H4 (cell line): Measurements from ENCODE around the gene PPP3CA. TPM values are rescaled to one million over a fixed set of nuclear protein-coding genes. Genes with fewer than 3 reads are reported as not detected.
A peak's percentile ranks its signal among the peaks of the same experiment; 100 is the strongest.

Experiments used
- DNase-seq: peaks from one replicate; pipeline ENCODE4 v3.0.0-alpha.2; 2015; ENCODE audit warnings: low spot score
- total RNA-seq: library from RNA; depleted of rRNA; stranded (reverse); fragments of >200 nt; shearing (Covaris generic); gene quantifications from 2 replicates; pipeline ENCODE4 v1.2.3, GENCODE V29; 2014

The PPP3CA gene
- total RNA-seq, 1 experiment from 2014 or later = 36.8 TPM

- DNase-seq = no peak
These were observed 296.5 kb downstream of the PPP3CA start for GRCh38 chr4:101050837-101051205.

DNA sequence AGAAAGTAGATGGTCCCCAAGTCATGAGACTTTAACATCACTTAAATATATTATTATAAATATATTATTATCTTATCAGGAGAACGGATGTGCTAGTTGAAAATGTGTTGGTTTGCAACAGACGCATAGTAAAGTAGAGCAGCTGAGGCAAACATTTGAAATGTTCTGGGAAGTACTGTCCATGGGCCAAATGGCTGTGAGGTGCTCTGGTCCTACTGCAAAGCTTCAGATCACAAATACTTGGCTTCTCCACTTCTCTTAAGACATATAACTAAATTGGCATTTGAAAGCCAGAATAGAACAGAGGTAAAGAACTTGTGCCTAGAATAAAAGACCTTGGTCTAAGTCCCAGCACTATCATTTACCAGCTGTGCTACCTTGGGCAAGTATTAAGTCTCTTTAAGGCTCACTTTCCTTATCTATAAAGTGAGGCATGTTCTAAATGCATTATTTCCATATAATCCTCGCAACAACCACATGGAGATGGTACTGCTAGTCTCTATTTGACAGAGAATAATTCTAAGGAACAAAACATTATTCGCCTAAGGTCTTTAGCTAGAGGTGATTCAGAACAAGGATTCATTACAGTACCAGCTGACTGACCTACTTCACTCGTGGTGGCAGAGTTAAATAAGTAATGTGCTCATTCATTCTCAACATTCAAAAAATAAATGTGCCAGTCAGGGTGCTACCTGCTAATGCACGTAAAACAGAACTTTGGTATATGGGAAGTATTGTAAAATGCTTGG is 297.1 kb downstream of the PPP3CA start:
- DNase-seq = no peak

DNA sequence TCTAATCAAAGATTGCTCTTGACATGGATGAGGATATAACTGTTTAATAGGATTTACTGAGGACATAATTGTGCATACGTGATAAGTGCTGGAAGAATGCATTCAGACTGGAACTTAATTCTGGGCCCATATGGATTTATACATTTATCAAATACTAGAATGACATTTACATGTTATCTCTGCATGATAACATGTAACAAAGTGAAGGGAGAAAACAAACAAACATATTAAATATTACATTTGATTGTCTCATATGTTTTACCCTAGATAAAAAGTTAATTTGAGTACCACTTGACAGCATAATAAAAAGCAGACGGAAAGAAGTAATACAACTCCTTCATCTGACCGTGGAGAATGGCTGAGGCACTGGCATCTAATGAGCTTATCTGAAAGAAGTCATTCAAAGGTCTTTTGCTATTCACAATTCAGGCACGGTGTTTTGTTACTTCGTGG is 297.8 kb downstream of the PPP3CA start:
- no peak for DNase-seq

- no peak for DNase-seq
These were observed 302.6 kb downstream of the PPP3CA start for GRCh38 chr4:101044766-101045165.

- no peak for DNase-seq
These were observed 304.5 kb downstream of the PPP3CA start for GRCh38 chr4:101042847-101043246.

GRCh38 chr4:101040776-101041175 is 306.6 kb downstream of the PPP3CA start:
- DNase-seq = no peak

GRCh38 chr4:101039367-101039766 is 308.0 kb downstream of the PPP3CA start:
- no peak for DNase-seq

DNA sequence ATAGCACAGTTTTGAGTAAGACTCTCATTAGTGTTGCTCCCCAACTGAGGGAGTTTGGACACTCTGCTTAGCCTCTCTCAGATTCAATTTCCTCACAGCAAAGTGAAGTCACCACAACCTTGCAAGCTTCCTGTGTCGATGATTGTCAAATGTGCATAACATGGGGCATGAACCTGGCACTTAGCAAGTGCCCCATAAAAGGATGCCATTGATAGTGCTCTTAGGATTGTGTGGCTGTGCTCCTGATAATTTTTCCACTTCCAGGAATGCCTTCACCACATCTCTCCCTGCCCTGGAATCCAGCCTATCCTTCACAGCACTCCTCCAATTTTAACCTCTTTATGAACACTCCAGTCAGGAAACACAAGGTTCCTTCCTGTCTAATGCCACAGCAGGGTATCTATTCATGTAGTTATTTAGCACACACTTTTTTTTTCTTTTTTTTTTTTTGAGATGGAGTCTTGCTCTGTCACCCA is 309.4 kb downstream of the PPP3CA start:
- no peak for DNase-seq

GRCh38 chr4:101037249-101037648 is 310.1 kb downstream of the PPP3CA start:
- DNase-seq = no peak

GRCh38 chr4:101035487-101035886 is 311.8 kb downstream of the PPP3CA start:
- DNase-seq = no peak

DNA sequence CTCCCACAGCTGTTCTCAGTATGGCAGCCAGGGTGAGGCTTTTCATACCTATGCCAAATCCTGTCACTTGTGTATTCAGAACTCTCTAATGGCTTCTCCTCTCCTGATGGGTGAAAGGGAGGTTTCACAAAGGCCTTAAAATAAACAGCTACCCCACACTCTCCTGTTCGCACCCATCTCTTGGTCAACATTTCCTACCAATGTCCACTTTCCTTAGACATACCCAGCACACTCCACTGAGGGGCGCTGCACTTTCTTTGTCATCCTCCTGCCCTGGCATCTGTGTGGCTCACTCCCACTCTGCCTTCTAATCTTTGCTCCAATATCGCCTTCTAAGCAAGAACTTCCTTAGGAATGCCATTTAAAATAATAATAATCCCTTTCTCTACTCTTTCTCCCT is 313.3 kb downstream of the PPP3CA start:
- DNase-seq = no peak

GRCh38 chr4:101032541-101032940 is 314.8 kb downstream of the PPP3CA start:
- no peak for DNase-seq

DNA sequence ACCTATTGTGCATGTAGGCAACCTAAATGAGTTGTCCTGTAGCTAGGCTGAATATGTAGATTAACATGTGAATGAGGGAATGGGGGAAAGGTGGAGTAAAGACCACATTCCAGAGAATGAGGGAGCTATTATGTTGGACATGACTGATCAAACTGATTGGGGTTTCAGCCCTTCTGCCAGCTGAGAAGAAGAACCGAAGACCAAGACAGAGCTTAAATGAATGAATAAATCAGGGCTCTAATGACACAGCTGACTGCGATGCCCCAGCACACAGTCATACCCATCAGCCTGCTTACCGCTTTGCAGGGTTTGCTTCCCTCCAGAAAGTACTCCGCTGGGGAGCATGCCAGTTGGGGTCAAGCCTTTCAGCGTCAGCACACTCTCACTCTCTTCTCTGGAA is 315.4 kb downstream of the PPP3CA start:
- no peak for DNase-seq

DNA sequence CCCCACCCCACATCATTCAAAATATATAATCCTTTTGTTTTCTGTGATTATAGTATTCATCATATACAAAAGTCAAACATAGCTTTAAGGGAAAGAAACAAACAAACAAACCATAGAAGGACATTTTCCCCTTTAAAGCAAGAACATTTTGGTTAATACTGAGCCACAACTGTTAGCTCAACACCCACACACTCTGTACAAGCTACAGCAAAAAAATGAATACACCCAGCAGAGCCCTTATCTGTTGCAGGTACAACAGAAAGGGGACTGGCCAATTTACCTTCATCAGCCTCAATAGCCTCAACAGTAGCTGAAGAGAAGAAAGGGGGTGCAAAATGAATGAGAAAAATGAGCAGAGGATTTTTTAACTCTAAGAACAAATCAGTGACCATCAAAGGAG is 318.4 kb downstream of the PPP3CA start:
- no peak for DNase-seq

- no peak for DNase-seq
These were observed 319.6 kb downstream of the PPP3CA start for GRCh38 chr4:101027721-101028120.

DNA sequence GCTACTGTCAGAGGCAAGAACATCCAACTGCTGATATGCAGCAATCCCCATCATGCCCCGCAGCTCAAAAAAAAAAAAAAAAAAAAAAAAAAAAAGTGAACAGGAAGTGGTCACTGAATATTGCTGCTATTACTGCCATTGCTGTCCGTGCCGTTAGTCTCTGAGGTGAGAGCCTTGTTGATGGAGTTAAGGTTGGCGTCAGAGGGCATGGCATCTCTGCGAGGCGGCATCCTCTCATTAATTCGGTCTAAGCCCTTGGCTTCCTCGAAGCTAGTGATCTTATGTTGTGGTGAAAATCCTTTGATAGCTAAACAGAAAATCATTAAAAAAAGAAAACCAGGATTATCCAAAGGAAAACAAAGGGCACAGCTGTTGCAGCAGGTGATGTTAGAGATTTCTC is 321.6 kb downstream of the PPP3CA start:
- no peak for DNase-seq

- no peak for DNase-seq
These were observed 324.9 kb downstream of the PPP3CA start for GRCh38 chr4:101022151-101023024.

DNA sequence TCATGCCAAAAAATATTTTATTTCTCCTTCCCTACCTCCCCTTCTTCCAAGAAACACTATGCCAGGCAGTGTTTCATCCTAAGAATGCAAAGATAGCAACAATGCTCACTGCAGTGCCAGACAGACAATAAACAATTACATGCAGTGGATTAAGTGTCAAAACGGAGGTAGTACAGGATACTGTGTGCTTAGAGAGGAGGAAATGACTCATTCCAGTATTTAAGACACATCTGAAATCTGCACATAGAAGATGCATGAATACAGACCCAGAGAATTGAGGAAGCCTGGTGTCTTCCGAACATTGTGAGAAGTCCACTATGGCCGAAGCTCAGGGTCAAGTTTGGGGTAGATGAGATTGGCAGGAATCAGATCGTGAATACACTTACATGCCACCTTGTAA is 326.4 kb downstream of the PPP3CA start:
- peak; percentile 52 for DNase-seq

GRCh38 chr4:101019941-101020401 is 327.4 kb downstream of the PPP3CA start:
- DNase-seq = peak; percentile 60

DNA sequence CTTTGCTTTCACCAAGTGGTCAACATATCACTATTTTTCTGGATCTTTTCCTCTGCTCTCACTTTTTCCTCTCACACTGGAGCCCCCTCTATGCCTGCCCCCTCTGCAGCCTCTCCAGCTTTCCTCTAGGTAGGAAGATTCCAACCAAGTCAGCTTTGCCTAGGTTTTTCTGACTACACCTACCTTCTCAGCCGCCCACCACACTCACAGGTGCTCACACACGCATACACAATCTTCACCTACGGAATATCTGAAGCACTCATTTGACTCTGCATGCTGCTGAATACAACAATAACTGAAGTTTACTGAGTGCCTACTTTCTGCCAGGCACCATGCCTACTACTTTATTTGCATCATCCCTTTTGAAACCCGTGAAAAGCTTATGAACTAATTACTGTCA is 328.0 kb downstream of the PPP3CA start:
- DNase-seq = no peak

GRCh38 chr4:101018836-101019235 is 328.5 kb downstream of the PPP3CA start:
- no peak for DNase-seq

GRCh38 chr4:101014417-101014816 is 332.9 kb downstream of the PPP3CA start:
- no peak for DNase-seq

DNA sequence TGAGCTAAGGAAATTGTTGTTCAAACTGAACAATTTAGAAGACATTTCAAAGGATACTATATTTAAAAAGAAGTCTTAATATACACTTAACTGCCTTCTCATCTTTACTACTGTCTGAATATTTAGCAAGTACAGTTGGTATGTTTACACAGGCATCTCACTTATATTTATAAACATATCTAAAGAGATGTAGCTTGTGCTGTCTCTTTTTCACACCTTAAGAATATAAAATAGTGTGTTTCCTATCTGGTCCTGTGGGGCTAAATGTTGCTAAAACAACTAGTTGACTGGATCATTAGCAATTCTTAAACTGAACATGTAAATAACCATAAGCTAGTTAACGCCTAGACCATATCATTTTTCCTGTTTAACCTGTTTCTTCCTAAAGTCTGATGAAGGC is 336.3 kb downstream of the PPP3CA start:
- DNase-seq = no peak
